Measurements from ENCODE around the gene ACYP2. TPM values are rescaled to one million over a fixed set of nuclear protein-coding genes. Genes with fewer than 3 reads are reported as not detected.

ACYP2 gene
- total RNA-seq, 4 donors from 2014 or later, result 10.3 to 44.3 (median 21.7) TPM

DNA sequence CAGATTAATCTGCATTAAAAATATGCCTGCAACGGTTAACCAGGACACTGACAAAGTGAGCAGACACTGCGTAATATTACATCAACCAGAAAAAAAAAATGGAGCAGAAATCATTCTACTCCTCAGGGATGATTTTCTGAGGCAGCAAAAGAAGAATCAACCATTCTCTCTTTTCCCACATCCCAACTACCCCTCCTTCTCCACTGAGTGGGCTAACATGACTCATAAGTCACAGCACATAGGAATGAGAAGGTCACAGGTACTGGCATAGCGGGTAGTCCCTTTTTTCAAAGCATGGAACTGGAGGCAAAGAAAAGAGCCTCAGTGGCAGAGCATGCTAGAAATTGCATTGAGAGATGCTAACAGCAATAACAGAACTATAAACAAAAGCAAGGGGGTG is 194.9 kb downstream of the ACYP2 start:
- Histone ChIP-seq H3K4me1 (no peaks in the 10 kb centered on the region), H3K9me3 (no peaks in the 10 kb centered on the region), H3K27ac (no peak overlapping the region), H3K36me3 (no peaks in the 10 kb centered on the region), H3K27me3 (no peaks in the 10 kb centered on the region), H3K4me3 (no peak overlapping the region)
- no peak for DNase-seq
- intact Hi-C loops (cut with DNase I; ENCODE audit: low total_unique reads), result no loop called here
- TF ChIP-seq POLR2A (IDR thresholded peaks at IDR 0.05), result no peak
- TF ChIP-seq, protein P1, sequence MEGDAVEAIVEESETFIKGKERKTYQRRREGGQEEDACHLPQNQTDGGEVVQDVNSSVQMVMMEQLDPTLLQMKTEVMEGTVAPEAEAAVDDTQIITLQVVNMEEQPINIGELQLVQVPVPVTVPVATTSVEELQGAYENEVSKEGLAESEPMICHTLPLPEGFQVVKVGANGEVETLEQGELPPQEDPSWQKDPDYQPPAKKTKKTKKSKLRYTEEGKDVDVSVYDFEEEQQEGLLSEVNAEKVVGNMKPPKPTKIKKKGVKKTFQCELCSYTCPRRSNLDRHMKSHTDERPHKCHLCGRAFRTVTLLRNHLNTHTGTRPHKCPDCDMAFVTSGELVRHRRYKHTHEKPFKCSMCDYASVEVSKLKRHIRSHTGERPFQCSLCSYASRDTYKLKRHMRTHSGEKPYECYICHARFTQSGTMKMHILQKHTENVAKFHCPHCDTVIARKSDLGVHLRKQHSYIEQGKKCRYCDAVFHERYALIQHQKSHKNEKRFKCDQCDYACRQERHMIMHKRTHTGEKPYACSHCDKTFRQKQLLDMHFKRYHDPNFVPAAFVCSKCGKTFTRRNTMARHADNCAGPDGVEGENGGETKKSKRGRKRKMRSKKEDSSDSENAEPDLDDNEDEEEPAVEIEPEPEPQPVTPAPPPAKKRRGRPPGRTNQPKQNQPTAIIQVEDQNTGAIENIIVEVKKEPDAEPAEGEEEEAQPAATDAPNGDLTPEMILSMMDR (IDR thresholded peaks at IDR 0.05), result no peak

DNA sequence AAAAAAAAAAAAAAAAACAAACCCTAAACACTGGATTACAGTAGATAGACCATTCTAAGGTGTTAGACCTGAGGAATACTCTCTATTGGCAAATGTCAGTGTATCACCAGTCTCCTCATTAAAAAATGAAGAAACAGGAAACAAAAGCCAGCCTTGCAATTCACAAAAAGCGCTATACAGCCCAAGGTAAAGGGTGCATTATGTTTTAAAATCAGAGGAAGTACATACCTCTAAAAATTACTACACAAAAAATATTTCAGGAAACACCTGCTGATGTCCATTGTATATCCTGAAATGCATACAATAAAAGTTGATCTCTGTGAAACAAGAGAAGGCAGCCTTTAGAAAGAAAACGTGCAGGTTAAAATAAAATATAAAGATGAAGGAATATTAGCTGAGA is 195.5 kb downstream of the ACYP2 start:
- DNase-seq, result no peak
- Histone ChIP-seq H3K4me3 (no peak overlapping the region), H3K27ac (no peak overlapping the region), H3K4me1 (no peaks in the 10 kb centered on the region), H3K9me3 (no peaks in the 10 kb centered on the region), H3K36me3 (no peaks in the 10 kb centered on the region), H3K27me3 (no peaks in the 10 kb centered on the region)
- intact Hi-C loops (cut with DNase I; ENCODE audit: low total_unique reads), result no loop called here
- no peak for TF ChIP-seq POLR2A (IDR thresholded peaks at IDR 0.05)
- TF ChIP-seq, protein P1 (IDR thresholded peaks at IDR 0.05), result no peak

DNA sequence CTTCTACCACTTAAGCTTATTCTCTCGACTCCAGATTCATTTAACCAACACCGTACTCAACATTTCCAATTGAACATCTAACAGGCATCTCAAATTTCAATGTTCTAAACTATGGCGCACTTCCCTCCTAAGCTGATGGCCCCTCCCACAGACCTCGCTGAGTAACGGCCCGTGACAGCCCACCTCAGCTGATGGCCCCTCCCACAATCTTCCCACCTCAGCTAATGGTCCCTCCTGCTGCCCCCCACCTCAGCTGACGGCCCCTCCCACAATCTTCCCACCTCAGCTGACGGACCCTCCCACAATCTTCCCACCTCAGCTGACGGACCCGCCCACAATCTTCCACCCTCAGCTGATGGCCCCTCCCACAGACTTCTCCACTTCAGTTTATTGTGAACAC is 197.7 kb downstream of the ACYP2 start:
- DNase-seq, result no peak
- Histone ChIP-seq H3K36me3 (no peaks in the 10 kb centered on the region), H3K4me1 (no peaks in the 10 kb centered on the region), H3K4me3 (no peak overlapping the region), H3K27ac (no peak overlapping the region), H3K27me3 (no peaks in the 10 kb centered on the region), H3K9me3 (no peaks in the 10 kb centered on the region)
- intact Hi-C loops (cut with DNase I; ENCODE audit: low total_unique reads), result no loop called here
- no peak for TF ChIP-seq POLR2A (IDR thresholded peaks at IDR 0.05)
- TF ChIP-seq, protein P1 (IDR thresholded peaks at IDR 0.05), result no peak

DNA sequence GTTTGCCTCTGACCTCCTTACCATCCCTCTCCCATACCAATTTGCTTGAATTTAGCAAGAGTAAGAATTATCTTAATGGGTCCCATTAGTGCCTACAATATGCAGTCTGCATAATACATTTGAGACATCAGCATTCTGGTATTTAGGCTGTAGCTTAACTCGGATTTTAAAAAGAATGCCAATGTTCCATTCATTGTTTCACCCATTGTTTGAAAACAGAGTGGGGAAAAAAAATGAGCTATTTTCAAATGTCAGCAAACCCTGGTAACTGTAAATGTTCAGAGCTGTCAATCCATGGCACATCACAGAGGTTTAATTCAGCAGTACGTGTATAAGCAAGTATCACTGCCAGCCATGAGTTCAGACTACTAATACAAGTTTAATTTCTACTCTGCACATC is 202.6 kb downstream of the ACYP2 start:
- Histone ChIP-seq H3K4me3 (no peak overlapping the region), H3K36me3 (no peaks in the 10 kb centered on the region), H3K27me3 (no peaks in the 10 kb centered on the region), H3K4me1 (no peaks in the 10 kb centered on the region), H3K27ac (no peak overlapping the region), H3K9me3 (no peaks in the 10 kb centered on the region)
- intact Hi-C loops (cut with DNase I; ENCODE audit: low total_unique reads), result no loop called here
- DNase-seq, result no peak
- no peak for TF ChIP-seq POLR2A (IDR thresholded peaks at IDR 0.05)
- TF ChIP-seq, protein P1 (IDR thresholded peaks at IDR 0.05), result no peak

DNA sequence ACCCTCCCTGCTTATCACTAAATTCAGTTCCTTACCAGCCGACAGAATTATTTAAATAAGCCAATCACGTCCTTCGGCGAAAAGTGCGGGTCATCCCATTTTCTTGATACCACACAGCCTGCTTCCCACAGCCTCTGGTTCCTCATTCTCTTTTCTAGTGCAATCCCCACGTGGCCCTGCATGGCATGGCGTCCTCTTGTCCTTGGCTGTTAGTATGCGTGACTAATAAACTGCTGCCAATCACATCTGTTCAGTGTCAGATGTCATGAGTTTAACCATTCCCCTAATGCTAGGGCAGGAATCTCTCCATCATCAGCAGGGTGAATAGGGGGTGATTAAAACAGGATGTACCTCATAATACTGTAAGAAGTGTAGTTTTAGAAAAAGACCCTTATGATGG is 203.4 kb downstream of the ACYP2 start:
- H3K9me3 ChIP-seq, result no peaks in the 10 kb centered on the region
- no peak for DNase-seq
- H3K27me3 ChIP-seq, result no peaks in the 10 kb centered on the region
- no peaks in the 10 kb centered on the region for H3K4me1 ChIP-seq
- H3K4me3 ChIP-seq, result no peak overlapping the region
- TF ChIP-seq, protein P1 (IDR thresholded peaks at IDR 0.05), result no peak
- no peak for TF ChIP-seq POLR2A (IDR thresholded peaks at IDR 0.05)
- intact Hi-C loops (cut with DNase I; ENCODE audit: low total_unique reads), result no loop called here
- no peak overlapping the region for H3K27ac ChIP-seq
- no peaks in the 10 kb centered on the region for H3K36me3 ChIP-seq
